ENCODE measurements around the gene PRDX3.

GRCh38 chr10:119118231-119118630 is 60.4 kb downstream of the PRDX3 start:
- TF ChIP-seq CTCF (IDR thresholded peaks at IDR 0.05; ENCODE audit: low read length) (no peak), EZH2phosphoT487 (IDR thresholded peaks at IDR 0.05; ENCODE audit: low read length) (no peak), EZH2 (optimal IDR thresholded peaks at IDR 0.05; ENCODE audit: low read depth, low read length) (no peak)

All from MM.1S (cell line).